Activated T-helper 1 cell treated with anti-CD3 and anti-CD28 coated beads, Interleukin-12 subunit alpha, Interleukin-12 subunit beta, Interleukin-2, Interleukin-4 antibody, amounts not matched to agents 30 ng/mL and 10 ng/mL and 1 ng/mL, durations not matched to agents 14 hours and 24 hours and 36 hours (primary cell): ENCODE data around the gene FGD4. TPM values are rescaled to one million over a fixed set of nuclear protein-coding genes. Genes with fewer than 3 reads are reported as not detected.
A peak's percentile ranks its signal among the peaks of the same experiment; 100 is the strongest.

Experiments
- DNase-seq: peaks from one replicate; pipeline ENCODE4 v3.0.0; 2021; ENCODE audit warnings: low spot score
- H3K27ac Mint-ChIP-seq: one replicate; pipeline ENCODE4 v1.8.0; 2021; ENCODE audit warnings: mild to moderate bottlenecking, mixed read lengths
- H3K27me3 Mint-ChIP-seq: one replicate; pipeline ENCODE4 v1.8.0; 2022; ENCODE audit warnings: mild to moderate bottlenecking, moderate library complexity, mixed read lengths; ENCODE audit not compliant: insufficient read depth
- H3K36me3 Mint-ChIP-seq: one replicate; pipeline ENCODE4 v1.8.0; 2021; ENCODE audit warnings: low read depth, mixed read lengths
- H3K4me1 Mint-ChIP-seq: one replicate; pipeline ENCODE4 v1.8.0; 2021; ENCODE audit warnings: low read depth, mixed read lengths
- H3K4me3 Mint-ChIP-seq: one replicate; pipeline ENCODE4 v1.8.0; 2021; ENCODE audit warnings: mild to moderate bottlenecking, moderate library complexity, mixed read lengths
- H3K9me3 Mint-ChIP-seq: one replicate; pipeline ENCODE4 v1.8.0; 2021; ENCODE audit warnings: mixed read lengths
- intact Hi-C: fragments of 100-400 bp; cut with micrococcal nuclease; formaldehyde crosslinking; loops from one replicate; pipeline ENCODE4 v1.15.1; 2024
- total RNA-seq: library from RNA; stranded (reverse); gene quantifications from 2 replicates; pipeline ENCODE4 v1.2.3, GENCODE V29; 2022

Gene FGD4
- 0.03 and 0.51 TPM in 2 replicates for total RNA-seq

- intact Hi-C loops, result loop anchor here (1.0 to 10.0 kb wide), 2 partner anchors 275 to 746 kb away; partner anchors contain the start of gene DNM1L
- H3K4me3 Mint-ChIP-seq, result peak within 1 kb of the TSS; percentile 93
- H3K4me1 Mint-ChIP-seq, result peaks cover 13% of the 10 kb centered on the region
- peak within 1 kb of the TSS; percentile 63 for H3K27ac Mint-ChIP-seq
- no peaks in the 10 kb centered on the region for H3K9me3 Mint-ChIP-seq
- H3K36me3 Mint-ChIP-seq, result peaks cover 2% of the 10 kb centered on the region
- DNase-seq, result peak; percentile 55
- H3K27me3 Mint-ChIP-seq, result peaks cover 29% of the 10 kb centered on the region
Measured at GRCh38 chr12:32399370-32400113, at the start of gene FGD4. Gene FGD4, plus strand, starts transcription at chr12:32399558.

GRCh38 chr12:32353540-32353939 is 45.8 kb upstream of the FGD4 start:
- Mint-ChIP-seq H3K4me1 (no peaks in the 10 kb centered on the region), H3K4me3 (no peak overlapping the region), H3K27ac (no peak overlapping the region), H3K36me3 (no peaks in the 10 kb centered on the region), H3K9me3 (no peaks in the 10 kb centered on the region), H3K27me3 (peaks cover 4% of the 10 kb centered on the region)
- intact Hi-C loops, result no loop called here
- no peak for DNase-seq

GRCh38 chr12:32357601-32358249 is 41.6 kb upstream of the FGD4 start:
- Mint-ChIP-seq H3K9me3 (no peaks in the 10 kb centered on the region), H3K4me1 (no peaks in the 10 kb centered on the region), H3K4me3 (no peak overlapping the region), H3K27ac (no peak overlapping the region), H3K27me3 (peaks cover 4% of the 10 kb centered on the region), H3K36me3 (no peaks in the 10 kb centered on the region)
- intact Hi-C loops, result no loop called here
- DNase-seq, result no peak

- Mint-ChIP-seq H3K27ac (no peak overlapping the region), H3K4me3 (no peak overlapping the region), H3K9me3 (no peaks in the 10 kb centered on the region), H3K27me3 (no peaks in the 10 kb centered on the region), H3K4me1 (no peaks in the 10 kb centered on the region), H3K36me3 (no peaks in the 10 kb centered on the region)
- intact Hi-C loops, result no loop called here
- no peak for DNase-seq
Measured at GRCh38 chr12:32360956-32361355, 38.4 kb upstream of the FGD4 start.

- intact Hi-C loops, result no loop called here
- Mint-ChIP-seq H3K27ac (no peak overlapping the region), H3K4me1 (no peaks in the 10 kb centered on the region), H3K36me3 (no peaks in the 10 kb centered on the region), H3K27me3 (no peaks in the 10 kb centered on the region), H3K4me3 (no peak overlapping the region), H3K9me3 (no peaks in the 10 kb centered on the region)
- no peak for DNase-seq
Measured at GRCh38 chr12:32362892-32363291, 36.5 kb upstream of the FGD4 start.

- Mint-ChIP-seq H3K4me3 (no peak overlapping the region), H3K27ac (no peak overlapping the region), H3K36me3 (no peaks in the 10 kb centered on the region)
Measured at GRCh38 chr12:32365473-32366064, 33.8 kb upstream of the FGD4 start.

GRCh38 chr12:32366714-32367113 is 32.6 kb upstream of the FGD4 start:
- no peaks in the 10 kb centered on the region for H3K4me1 Mint-ChIP-seq
- no peak overlapping the region for H3K27ac Mint-ChIP-seq
- intact Hi-C loops, result loop anchor here (5.0 kb wide), 2 partner anchors 91 to 1656 kb away; partner anchors contain the start of gene ALG10
- no peaks in the 10 kb centered on the region for H3K9me3 Mint-ChIP-seq
- no peaks in the 10 kb centered on the region for H3K36me3 Mint-ChIP-seq
- no peaks in the 10 kb centered on the region for H3K27me3 Mint-ChIP-seq
- DNase-seq, result no peak
- H3K4me3 Mint-ChIP-seq, result no peak overlapping the region

More at GRCh38 chr12:32365473-32366064, 33.8 kb upstream of the FGD4 start:
- Mint-ChIP-seq H3K4me1 (no peaks in the 10 kb centered on the region), H3K9me3 (no peaks in the 10 kb centered on the region), H3K27me3 (no peaks in the 10 kb centered on the region)
- intact Hi-C loops, result loop anchor here (1.0 to 5.0 kb wide), 4 partner anchors 92 to 1657 kb away; partner anchors contain the start of genes ALG10 and YARS2
- DNase-seq, result peak; percentile 14

- Mint-ChIP-seq H3K27ac (no peak overlapping the region), H3K4me1 (no peaks in the 10 kb centered on the region), H3K27me3 (no peaks in the 10 kb centered on the region), H3K4me3 (no peak overlapping the region), H3K36me3 (no peaks in the 10 kb centered on the region), H3K9me3 (no peaks in the 10 kb centered on the region)
- intact Hi-C loops, result loop anchor here (5.0 kb wide), 2 partner anchors 90 to 1655 kb away; partner anchors contain the start of gene ALG10
- DNase-seq, result no peak
Measured at GRCh38 chr12:32367381-32367780, 32.0 kb upstream of the FGD4 start.

- no peak for DNase-seq
- no peaks in the 10 kb centered on the region for H3K4me1 Mint-ChIP-seq
- no peaks in the 10 kb centered on the region for H3K9me3 Mint-ChIP-seq
- intact Hi-C loops, result loop anchor here (5.0 kb wide), 2 partner anchors 88 to 1653 kb away; partner anchors contain the start of gene ALG10
- no peaks in the 10 kb centered on the region for H3K36me3 Mint-ChIP-seq
- H3K27me3 Mint-ChIP-seq, result no peaks in the 10 kb centered on the region
- no peak overlapping the region for H3K4me3 Mint-ChIP-seq
- H3K27ac Mint-ChIP-seq, result no peak overlapping the region
Measured at GRCh38 chr12:32369202-32369601, 30.2 kb upstream of the FGD4 start.

GRCh38 chr12:32377344-32378055 is 21.9 kb upstream of the FGD4 start:
- H3K4me3 Mint-ChIP-seq, result no peak overlapping the region
- H3K9me3 Mint-ChIP-seq, result no peaks in the 10 kb centered on the region
- no peak overlapping the region for H3K27ac Mint-ChIP-seq
- no peak for DNase-seq
- H3K27me3 Mint-ChIP-seq, result peaks cover 15% of the 10 kb centered on the region
- intact Hi-C loops, result no loop called here
- H3K36me3 Mint-ChIP-seq, result no peaks in the 10 kb centered on the region
- no peaks in the 10 kb centered on the region for H3K4me1 Mint-ChIP-seq

GRCh38 chr12:32379213-32379612 is 20.1 kb upstream of the FGD4 start:
- no peaks in the 10 kb centered on the region for H3K9me3 Mint-ChIP-seq

GRCh38 chr12:32379667-32380066 is 19.7 kb upstream of the FGD4 start:
- DNase-seq, result no peak
- H3K9me3 Mint-ChIP-seq, result no peaks in the 10 kb centered on the region
- peaks cover 18% of the 10 kb centered on the region for H3K27me3 Mint-ChIP-seq
- no peak overlapping the region for H3K4me3 Mint-ChIP-seq
- intact Hi-C loops, result no loop called here
- no peaks in the 10 kb centered on the region for H3K36me3 Mint-ChIP-seq
- H3K27ac Mint-ChIP-seq, result no peak overlapping the region
- H3K4me1 Mint-ChIP-seq, result no peaks in the 10 kb centered on the region

More at GRCh38 chr12:32379213-32379612, 20.1 kb upstream of the FGD4 start:
- DNase-seq, result no peak
- no peaks in the 10 kb centered on the region for H3K4me1 Mint-ChIP-seq
- H3K4me3 Mint-ChIP-seq, result no peak overlapping the region
- peaks cover 18% of the 10 kb centered on the region for H3K27me3 Mint-ChIP-seq
- intact Hi-C loops, result no loop called here
- H3K36me3 Mint-ChIP-seq, result no peaks in the 10 kb centered on the region
- H3K27ac Mint-ChIP-seq, result no peak overlapping the region
